Right lobe of liver (tissue), 6 donors: ENCODE measurements around the gene TNFRSF6B. TPM values are rescaled to one million over a fixed set of nuclear protein-coding genes. Genes with fewer than 3 reads are reported as not detected.

ENCODE experiments used
- ATAC-seq, 4 donors: fragments of 200-7000 bp; cut with Tn5 transposase; one replicate each; pipeline ENCODE4 v1.9.1; 2020; ENCODE audit warnings: mild to moderate bottlenecking in 4 of 4, moderate library complexity in 4 of 4
- DNase-seq, 3 donors: peaks; one replicate each; pipeline ENCODE4 v3.0.0-alpha.2; 2020
- H3K27ac ChIP-seq, 3 donors: fragments of 200-600 bp; one replicate each; pipeline ENCODE4 v1.8.0; 2022
- H3K27me3 ChIP-seq, 2 donors: fragments of 200-600 bp; one replicate each; pipeline ENCODE4 v1.8.0; 2022
- H3K36me3 ChIP-seq, 4 donors: fragments of 200-600 bp; sonication (generic) in 1 of 4; one replicate each; pipeline versions ENCODE4 v1.5.1 to v1.8.0; 2017 to 2022; ENCODE audit warnings: control low read depth in 1 of 4
- H3K4me1 ChIP-seq, 4 donors: fragments of 200-600 bp; sonication (generic) in 1 of 4; one replicate each; pipeline versions ENCODE4 v1.5.1 to v1.8.0; 2017 to 2022; ENCODE audit warnings: control low read depth in 1 of 4
- H3K4me3 ChIP-seq, 3 donors: fragments of 200-600 bp; one replicate each; pipeline ENCODE4 v1.8.0; 2022
- H3K9me3 ChIP-seq, 4 donors: fragments of 200-600 bp; sonication (generic) in 1 of 4; one replicate each; pipeline versions ENCODE4 v1.5.1 to v1.8.0; 2017 to 2022; ENCODE audit warnings: control low read depth in 1 of 4
- CTCF ChIP-seq, 4 donors: fragments of 200-600 bp in 3 of 4; fragments of 450-650 bp in 1 of 4; IDR thresholded peaks; one replicate each; pipeline versions ENCODE4 v1.5.1 to v1.8.0; 2016 to 2022; ENCODE audit warnings: antibody characterized with exemption in 4 of 4, mild to moderate bottlenecking in 2 of 4
- POLR2A ChIP-seq: fragments of 450-650 bp; IDR thresholded peaks from one replicate; pipeline ENCODE4 v1.6.1; 2017; ENCODE audit warnings: antibody characterized with exemption, mild to moderate bottlenecking
- WGBS: methylation state at CpG from one replicate; pipeline ENCODE4 v1.1.6; 2018; ENCODE audit warnings: low coverage, low lambda C conversion rate; ENCODE audit not compliant: insufficient coverage; ENCODE audit errors: missing lambda C conversion rate; 5-methylcytosine and 5-hydroxymethylcytosine counted together
- intact Hi-C, 2 donors: fragments of 100-400 bp; cut with DNase I; formaldehyde crosslinking; loops; one replicate each; pipeline versions ENCODE4 v1.11.2 to v1.14.1; 2022
- small RNA-seq, 2 experiments: library from RNA; depleted of rRNA; stranded (forward); fragments of <200 nt; gene quantifications; one replicate each; pipeline ENCODE3, GENCODE V24; 2016
- total RNA-seq, 6 experiments: library from RNA; depleted of rRNA in 2 of 6; stranded (reverse); fragments of >200 nt in 2 of 6; fragmentation: NEBNext Ultra II Directional in 3 of 6; extraction: Animal tissue kit (Norgen Biotek cat#: 25700) in 3 of 6; gene quantifications; one replicate each; pipeline versions ENCODE4 v1.1.0 to v1.2.4, GENCODE V29; 2016 to 2023
- donor health status: DM: no; HTN: yes; CAD: no.
- donor health status: DM: no; HTN: no; CAD: no.
- donor health status: DM: no; HTN: no; CAD: no.
- donor health status: DM: no; HTN: yes; CAD: no.
- donor health status: DM: no; HTN: yes; CAD: no.

Gene TNFRSF6B
- total RNA-seq, 6 experiments from 2014 or later, result 0.56 to 1.0 (median 0.62) TPM; not detected in 3

- peak in 1 of 3 donors; percentile 53 for DNase-seq
- intact Hi-C loops, result no loop called here
- 16% methylated on average over 2 of the region's 13 CpGs for WGBS
- no peak for ATAC-seq
- no peaks in the 10 kb centered on the region for H3K27me3 ChIP-seq
- H3K4me3 ChIP-seq, result no peak overlapping the region
- TF ChIP-seq CTCF (IDR thresholded peaks at IDR 0.05) (no peak), POLR2A (no peak)
- peaks cover 0 to 7% (median 4%) of the 10 kb centered on the region in 4 donors for H3K36me3 ChIP-seq
- peaks cover 0 to 16% (median 4%) of the 10 kb centered on the region in 4 donors for H3K4me1 ChIP-seq
- H3K27ac ChIP-seq, result no peak overlapping the region
- no peaks in the 10 kb centered on the region for H3K9me3 ChIP-seq
These were observed 51.2 kb downstream of the TNFRSF6B start for GRCh38 chr20:63747622-63748069.

Small RNAs within 50 kb of the gene (small RNA-seq; reads per million reads assigned to genes)
- gene LIME1 (0 to 0.48 reads per million in 2 experiments), gene TNFRSF6B (0 reads per million in 2 experiments)

Other genes with a start within 250 kb of the TNFRSF6B start
- not detected for gene KCNQ2, start 224.0 kb upstream of the TNFRSF6B start, total RNA-seq
- gene EEF1A2, start 197.6 kb upstream of the TNFRSF6B start, total RNA-seq, result 100 to 1,000 TPM in 2 of 6 experiments, 1 to 10 TPM in 1, under 1 TPM in 3; 0.22 to 153 (median 1.0) TPM
- 10 to 100 TPM; 50.2 to 99.4 (median 76.7) TPM for gene PPDPF, start 175.9 kb upstream of the TNFRSF6B start, total RNA-seq
- 10 to 100 TPM in 1 of 6 experiments, 1 to 10 TPM in 3, under 1 TPM in 2; 0.78 to 11.0 (median 3.6) TPM for gene PTK6, start 159.3 kb upstream of the TNFRSF6B start, total RNA-seq
- not detected for gene SRMS, start 148.9 kb upstream of the TNFRSF6B start, total RNA-seq
- gene FNDC11, start 142.5 kb upstream of the TNFRSF6B start, total RNA-seq, result not detected
- 10 to 100 TPM; 14.8 to 30.3 (median 24.1) TPM for gene HELZ2, start 122.4 kb upstream of the TNFRSF6B start, total RNA-seq
- 1 to 10 TPM; 3.2 to 7.0 (median 5.1) TPM for gene GMEB2, start 69.6 kb upstream of the TNFRSF6B start, total RNA-seq
- 1 to 10 TPM in 1 of 6 experiments, under 1 TPM in 5; 0.43 to 1.6 (median 0.77) TPM for gene STMN3, start 43.2 kb upstream of the TNFRSF6B start, total RNA-seq
- gene RTEL1, start 38.3 kb upstream of the TNFRSF6B start, total RNA-seq, result 10 to 100 TPM in 5 of 6 experiments, 1 to 10 TPM in 1; 9.6 to 16.3 (median 12.4) TPM
- 10 to 100 TPM; 16.0 to 22.2 (median 20.2) TPM for gene ARFRP1, start 11.3 kb downstream of the TNFRSF6B start, total RNA-seq
- gene ZGPAT, start 11.4 kb downstream of the TNFRSF6B start, total RNA-seq, result 10 to 100 TPM; 18.7 to 68.9 (median 31.9) TPM
- 100 to 1,000 TPM in 2 of 6 experiments, 10 to 100 TPM in 4; 37.0 to 118 (median 65.5) TPM for gene LIME1, start 40.0 kb downstream of the TNFRSF6B start, total RNA-seq
- gene SLC2A4RG, start 43.1 kb downstream of the TNFRSF6B start, total RNA-seq, result 100 to 1,000 TPM in 2 of 6 experiments, 10 to 100 TPM in 4; 36.0 to 180 (median 73.8) TPM
- gene ZBTB46, start 134.6 kb downstream of the TNFRSF6B start, total RNA-seq, result 1 to 10 TPM; 1.2 to 4.2 (median 2.4) TPM
- not detected for gene ABHD16B, start 164.8 kb downstream of the TNFRSF6B start, total RNA-seq
- gene TPD52L2, start 168.6 kb downstream of the TNFRSF6B start, total RNA-seq, result 10 to 100 TPM; 20.1 to 46.8 (median 30.5) TPM
- gene DNAJC5, start 198.5 kb downstream of the TNFRSF6B start, total RNA-seq, result 10 to 100 TPM; 10.7 to 26.0 (median 15.1) TPM